Caco-2 (cell line): ENCODE results near the gene PPP1R12B. TPM values are rescaled to one million over a fixed set of nuclear protein-coding genes. Genes with fewer than 3 reads are reported as not detected.

Experiments used
- BruUV-seq: library from RNA; stranded (reverse); fragments of 400-500 nt; replicated peaks from 2 replicates; lab custom pipeline; 2021; lab: Mats Ljungman, UMichigan
- CTCF ChIA-PET: fragments of 300-600 bp; sonication (Branson Sonifier 250); formaldehyde crosslinking; loops from one replicate; lab custom pipeline; 2022; ENCODE audit warnings: antibody characterized with exemption; lab: Charles Lee
- POLR2A ChIA-PET: fragments of 300-600 bp; sonication (Branson Sonifier 250); formaldehyde crosslinking; loops from one replicate; lab custom pipeline; 2022; ENCODE audit warnings: antibody characterized with exemption; lab: Charles Lee
- DNase-seq, 2 experiments: peaks; one replicate each; pipeline versions ENCODE4 v3.0.0 to v3.0.0-alpha.2; 2020 to 2022
- H3K27me3 ChIP-seq: replicated peaks from 2 replicates; pipeline ENCODE4 v1.6.0; 2011; ENCODE audit warnings: low read length; ENCODE audit not compliant: control insufficient read depth, insufficient read depth
- H3K36me3 ChIP-seq: 2 replicates; pipeline ENCODE4 v1.5.1; 2011; ENCODE audit warnings: low read length; ENCODE audit not compliant: control insufficient read depth, insufficient read depth
- H3K4me1 ChIP-seq: fragments of 250-450 bp; sonication (Bioruptor Pico); 2 replicates; pipeline ENCODE4 v1.5.1; 2020; ENCODE audit warnings: mild to moderate bottlenecking
- H3K4me3 ChIP-seq: 2 replicates; pipeline ENCODE4 v1.5.1; 2011; ENCODE audit warnings: low read depth, mild to moderate bottlenecking, control low read depth, low read length
- H3K9me3 ChIP-seq: fragments of 250-450 bp; sonication (Bioruptor Pico); 2 replicates; pipeline ENCODE4 v1.5.1; 2020; ENCODE audit warnings: mild to moderate bottlenecking, moderate library complexity
- H3K27ac Mint-ChIP-seq: one replicate; pipeline ENCODE4 v1.8.0; 2022; ENCODE audit warnings: mixed read lengths; ENCODE audit not compliant: unreplicated experiment
- H3K27me3 Mint-ChIP-seq: one replicate; pipeline ENCODE4 v1.8.0; 2022; ENCODE audit warnings: mixed read lengths; ENCODE audit not compliant: insufficient read depth, unreplicated experiment
- H3K36me3 Mint-ChIP-seq: one replicate; pipeline ENCODE4 v1.8.0; 2022; ENCODE audit warnings: mild to moderate bottlenecking, mixed read lengths; ENCODE audit not compliant: insufficient read depth, unreplicated experiment
- H3K4me1 Mint-ChIP-seq: one replicate; pipeline ENCODE4 v1.8.0; 2022; ENCODE audit warnings: low read depth, mixed read lengths; ENCODE audit not compliant: unreplicated experiment
- H3K4me3 Mint-ChIP-seq: one replicate; pipeline ENCODE4 v1.8.0; 2022; ENCODE audit warnings: mild to moderate bottlenecking, moderate library complexity, mixed read lengths; ENCODE audit not compliant: unreplicated experiment
- H3K9me3 Mint-ChIP-seq: one replicate; pipeline ENCODE4 v1.8.0; 2022; ENCODE audit warnings: mixed read lengths; ENCODE audit not compliant: unreplicated experiment
- intact Hi-C: fragments of 100-400 bp; cut with micrococcal nuclease; formaldehyde crosslinking; loops from one replicate; pipeline ENCODE4 v1.10.0; 2022; ENCODE audit not compliant: unreplicated experiment
- total RNA-seq: library from RNA; stranded (reverse); gene quantifications from 2 replicates; pipeline ENCODE4 v1.2.3, GENCODE V29; 2022
- TF ChIP-seq, protein P1 (sequence below), 2 experiments: fragments of 200-600 bp in 1 of 2; IDR thresholded peaks; 1 replicate in 1 of 2; 2 replicates in 1 of 2; pipeline versions ENCODE4 v1.5.1 to v1.8.0; 2011 to 2022; ENCODE audit warnings: antibody characterized with exemption in 1 of 2, control low read depth in 1 of 2, inconsistent platforms in 1 of 2, low read depth in 1 of 2, low read length in 1 of 2, mild to moderate bottlenecking in 1 of 2, moderate library complexity in 1 of 2; ENCODE audit not compliant: insufficient read depth in 1 of 2, severe bottlenecking in 1 of 2, unreplicated experiment in 1 of 2

Gene PPP1R12B
- total RNA-seq, 1 experiment from 2014 or later: 16.4 TPM

DNA sequence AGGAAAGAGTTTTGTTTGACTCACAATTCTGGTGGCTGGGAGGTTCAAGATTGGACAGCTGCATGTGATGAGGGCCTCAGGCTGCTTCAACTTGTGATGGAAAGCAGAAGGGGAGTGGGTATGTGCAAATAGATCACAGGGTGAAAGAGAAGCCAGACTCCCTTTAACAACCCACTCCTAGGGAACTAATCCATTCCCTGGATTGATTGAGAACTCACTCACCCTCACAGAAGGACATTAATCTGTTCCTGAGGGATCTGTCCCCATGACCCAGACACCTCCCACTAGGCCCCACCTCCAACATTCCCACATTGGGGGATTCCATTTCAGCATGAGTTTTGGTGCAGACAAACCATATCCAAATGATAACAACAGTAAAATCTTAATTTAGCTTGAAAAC, 32.3 kb upstream of the PPP1R12B start:
- H3K4me3 ChIP-seq: no peak overlapping the region
- no peaks in the 10 kb centered on the region for H3K36me3 ChIP-seq
- intact Hi-C loops: no loop called here
- ChIA-PET POLR2A (interaction anchor here (0.5 kb wide), 1 partner anchor 127 kb away, joined by 3 read pairs; no protein-coding TSS in a partner anchor), CTCF (interaction anchor here (3.2 to 3.9 kb wide), 2 partner anchors 123 to 127 kb away, joined by 16 to 23 read pairs; partner anchors contain the start of gene LGR6)
- H3K9me3 ChIP-seq: no peaks in the 10 kb centered on the region
- no peaks in the 10 kb centered on the region for H3K36me3 Mint-ChIP-seq
- DNase-seq: no peak
- TF ChIP-seq, protein P1, sequence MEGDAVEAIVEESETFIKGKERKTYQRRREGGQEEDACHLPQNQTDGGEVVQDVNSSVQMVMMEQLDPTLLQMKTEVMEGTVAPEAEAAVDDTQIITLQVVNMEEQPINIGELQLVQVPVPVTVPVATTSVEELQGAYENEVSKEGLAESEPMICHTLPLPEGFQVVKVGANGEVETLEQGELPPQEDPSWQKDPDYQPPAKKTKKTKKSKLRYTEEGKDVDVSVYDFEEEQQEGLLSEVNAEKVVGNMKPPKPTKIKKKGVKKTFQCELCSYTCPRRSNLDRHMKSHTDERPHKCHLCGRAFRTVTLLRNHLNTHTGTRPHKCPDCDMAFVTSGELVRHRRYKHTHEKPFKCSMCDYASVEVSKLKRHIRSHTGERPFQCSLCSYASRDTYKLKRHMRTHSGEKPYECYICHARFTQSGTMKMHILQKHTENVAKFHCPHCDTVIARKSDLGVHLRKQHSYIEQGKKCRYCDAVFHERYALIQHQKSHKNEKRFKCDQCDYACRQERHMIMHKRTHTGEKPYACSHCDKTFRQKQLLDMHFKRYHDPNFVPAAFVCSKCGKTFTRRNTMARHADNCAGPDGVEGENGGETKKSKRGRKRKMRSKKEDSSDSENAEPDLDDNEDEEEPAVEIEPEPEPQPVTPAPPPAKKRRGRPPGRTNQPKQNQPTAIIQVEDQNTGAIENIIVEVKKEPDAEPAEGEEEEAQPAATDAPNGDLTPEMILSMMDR (IDR thresholded peaks at IDR 0.05; ENCODE audit: insufficient read depth in 1 of 2, low read depth in 1 of 2, low read length in 1 of 2, severe bottlenecking in 1 of 2, unreplicated experiment in 1 of 2): no peak
- H3K27me3 ChIP-seq: no peaks in the 10 kb centered on the region
- no peak overlapping the region for H3K4me3 Mint-ChIP-seq
- H3K9me3 Mint-ChIP-seq: no peaks in the 10 kb centered on the region
- H3K27ac Mint-ChIP-seq: no peak overlapping the region
- peaks cover 9% of the 10 kb centered on the region for H3K27me3 Mint-ChIP-seq
- no peaks in the 10 kb centered on the region for H3K4me1 Mint-ChIP-seq
- BruUV-seq: no TSS peak
- no peaks in the 10 kb centered on the region for H3K4me1 ChIP-seq

DNA sequence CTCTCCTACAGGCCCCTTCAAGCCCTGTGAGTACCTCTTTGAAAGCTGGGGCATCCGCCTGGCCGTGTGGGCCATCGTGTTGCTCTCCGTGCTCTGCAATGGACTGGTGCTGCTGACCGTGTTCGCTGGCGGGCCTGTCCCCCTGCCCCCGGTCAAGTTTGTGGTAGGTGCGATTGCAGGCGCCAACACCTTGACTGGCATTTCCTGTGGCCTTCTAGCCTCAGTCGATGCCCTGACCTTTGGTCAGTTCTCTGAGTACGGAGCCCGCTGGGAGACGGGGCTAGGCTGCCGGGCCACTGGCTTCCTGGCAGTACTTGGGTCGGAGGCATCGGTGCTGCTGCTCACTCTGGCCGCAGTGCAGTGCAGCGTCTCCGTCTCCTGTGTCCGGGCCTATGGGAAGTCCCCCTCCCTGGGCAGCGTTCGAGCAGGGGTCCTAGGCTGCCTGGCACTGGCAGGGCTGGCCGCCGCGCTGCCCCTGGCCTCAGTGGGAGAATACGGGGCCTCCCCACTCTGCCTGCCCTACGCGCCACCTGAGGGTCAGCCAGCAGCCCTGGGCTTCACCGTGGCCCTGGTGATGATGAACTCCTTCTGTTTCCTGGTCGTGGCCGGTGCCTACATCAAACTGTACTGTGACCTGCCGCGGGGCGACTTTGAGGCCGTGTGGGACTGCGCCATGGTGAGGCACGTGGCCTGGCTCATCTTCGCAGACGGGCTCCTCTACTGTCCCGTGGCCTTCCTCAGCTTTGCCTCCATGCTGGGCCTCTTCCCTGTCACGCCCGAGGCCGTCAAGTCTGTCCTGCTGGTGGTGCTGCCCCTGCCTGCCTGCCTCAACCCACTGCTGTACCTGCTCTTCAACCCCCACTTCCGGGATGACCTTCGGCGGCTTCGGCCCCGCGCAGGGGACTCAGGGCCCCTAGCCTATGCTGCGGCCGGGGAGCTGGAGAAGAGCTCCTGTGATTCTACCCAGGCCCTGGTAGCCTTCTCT, 30.3 kb upstream of the PPP1R12B start:
- ChIA-PET CTCF (interaction anchor here (1.0 kb wide), 1 partner anchor 129 kb away, joined by 3 read pairs; no protein-coding TSS in a partner anchor), POLR2A (no interaction called here)
- Histone ChIP-seq H3K9me3 (no peaks in the 10 kb centered on the region), H3K4me3 (no peak overlapping the region), H3K36me3 (no peaks in the 10 kb centered on the region), H3K4me1 (no peaks in the 10 kb centered on the region), H3K27me3 (no peaks in the 10 kb centered on the region)
- H3K27ac Mint-ChIP-seq: no peak overlapping the region
- peaks cover 6% of the 10 kb centered on the region for H3K27me3 Mint-ChIP-seq
- TF ChIP-seq, protein P1 (IDR thresholded peaks at IDR 0.05; ENCODE audit: insufficient read depth in 1 of 2, low read depth in 1 of 2, low read length in 1 of 2, severe bottlenecking in 1 of 2, unreplicated experiment in 1 of 2): no peak
- H3K4me3 Mint-ChIP-seq: no peak overlapping the region
- H3K9me3 Mint-ChIP-seq: no peaks in the 10 kb centered on the region
- intact Hi-C loops: no loop called here
- H3K4me1 Mint-ChIP-seq: no peaks in the 10 kb centered on the region
- H3K36me3 Mint-ChIP-seq: no peaks in the 10 kb centered on the region
- DNase-seq: no peak
- no TSS peak for BruUV-seq

DNA sequence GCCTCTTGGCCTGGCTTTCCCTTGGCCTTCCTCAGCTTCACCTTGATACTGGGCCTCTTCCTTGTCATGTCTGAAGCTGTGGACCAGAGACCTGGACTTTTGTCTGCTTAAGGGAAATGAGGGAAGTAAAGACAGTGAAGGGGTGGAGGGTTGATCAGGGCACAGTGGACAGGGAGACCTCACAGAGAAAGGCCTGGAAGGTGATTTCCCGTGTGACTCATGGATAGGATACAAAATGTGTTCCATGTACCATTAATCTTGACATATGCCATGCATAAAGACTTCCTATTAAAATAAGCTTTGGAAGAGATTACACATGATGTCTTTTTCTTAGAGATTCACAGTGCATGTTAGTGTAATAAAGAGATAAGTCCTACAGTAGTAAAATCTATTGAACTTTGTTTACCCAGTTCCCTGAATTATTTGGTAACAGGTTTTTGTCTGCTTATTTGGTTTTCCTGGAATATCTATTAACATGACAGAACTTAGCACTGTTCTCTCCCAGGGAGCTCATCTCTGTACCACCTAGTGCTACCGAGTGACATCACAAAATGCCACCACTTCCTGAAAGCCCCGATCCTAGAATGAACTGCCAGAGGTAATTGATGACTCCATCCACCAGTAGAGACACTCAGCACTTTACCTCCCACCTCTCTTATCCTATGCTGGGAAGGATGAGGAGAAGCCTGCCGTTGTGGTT, 29.0 kb upstream of the PPP1R12B start:
- BruUV-seq: no TSS peak
- ChIA-PET CTCF (interaction anchor here (1.0 kb wide), 1 partner anchor 127 kb away, joined by 3 read pairs; no protein-coding TSS in a partner anchor), POLR2A (no interaction called here)
- no peak for DNase-seq
- Histone ChIP-seq H3K4me1 (no peaks in the 10 kb centered on the region), H3K36me3 (no peaks in the 10 kb centered on the region), H3K4me3 (no peak overlapping the region), H3K27me3 (no peaks in the 10 kb centered on the region), H3K9me3 (no peaks in the 10 kb centered on the region)
- H3K4me3 Mint-ChIP-seq: no peak overlapping the region
- TF ChIP-seq, protein P1 (IDR thresholded peaks at IDR 0.05; ENCODE audit: insufficient read depth in 1 of 2, low read depth in 1 of 2, low read length in 1 of 2, severe bottlenecking in 1 of 2, unreplicated experiment in 1 of 2): no peak
- H3K36me3 Mint-ChIP-seq: no peaks in the 10 kb centered on the region
- H3K27ac Mint-ChIP-seq: no peak overlapping the region
- no peaks in the 10 kb centered on the region for H3K4me1 Mint-ChIP-seq
- peaks cover 3% of the 10 kb centered on the region for H3K27me3 Mint-ChIP-seq
- intact Hi-C loops: no loop called here
- H3K9me3 Mint-ChIP-seq: no peaks in the 10 kb centered on the region
